HG03521 (cell line): Measurements from ENCODE around the gene CCDC201.

Experiments
- ATAC-seq: cut with Tn5 transposase; IDR thresholded peaks from one replicate; pipeline ENCODE4 v1.9.1; 2021; ENCODE audit warnings: mild to moderate bottlenecking, moderate library complexity; ENCODE audit not compliant: unreplicated experiment

CCDC201 gene

GRCh38 chr7:45873035-45873354 is at the start of gene CCDC201:
Gene CCDC201 (minus strand): TSS chr7:45873082. CDS start chr7:45873007, 75 bp downstream.
- no peak for ATAC-seq

- no peak for ATAC-seq
Measured at GRCh38 chr7:45921699-45922519, 49.0 kb upstream of the CCDC201 start.

GRCh38 chr7:45921381-45921698 is 48.5 kb upstream of the CCDC201 start:
- ATAC-seq = no peak

DNA sequence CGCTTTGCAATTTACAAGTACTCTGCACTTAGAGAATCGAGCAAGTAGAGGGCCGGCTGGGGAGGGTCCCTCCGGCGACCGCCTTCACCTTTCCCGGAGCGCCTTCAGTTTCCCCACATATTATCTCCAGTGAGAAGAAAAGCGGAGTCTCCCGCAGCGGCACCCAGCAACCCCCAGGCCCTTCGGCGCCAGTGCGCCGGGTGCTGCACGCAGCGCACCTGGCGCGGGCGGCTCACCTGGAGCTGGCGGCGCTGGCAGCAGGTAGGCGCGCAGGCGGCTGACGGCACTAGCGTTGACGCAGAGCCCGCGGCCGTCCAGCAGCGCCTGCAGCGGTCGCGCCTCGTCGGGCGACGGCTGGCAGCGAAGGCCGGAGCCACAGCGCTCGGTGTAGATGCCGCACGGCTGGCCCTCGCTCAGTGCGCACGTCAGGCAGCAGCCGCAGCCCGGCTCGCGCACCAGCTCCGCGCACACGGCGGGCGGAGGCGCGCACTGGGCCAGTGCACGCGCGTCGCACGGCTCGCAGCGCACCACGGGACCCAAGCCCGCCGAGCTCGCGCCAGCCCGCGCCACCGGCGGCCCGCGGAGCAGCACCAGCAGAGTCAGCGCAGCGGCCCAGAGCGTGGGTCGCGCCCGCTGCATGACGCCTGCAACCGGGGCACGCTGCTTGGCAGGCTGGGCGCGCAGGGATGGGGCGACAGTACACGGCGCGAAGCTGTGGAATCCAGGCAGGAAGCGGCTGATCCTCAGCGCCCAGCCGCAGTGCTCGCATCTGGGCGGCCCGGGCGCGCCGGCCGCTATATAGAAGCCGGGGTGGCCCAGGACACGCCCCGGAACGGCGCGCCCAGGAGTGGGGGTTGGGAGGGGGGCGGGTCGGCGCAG is 47.9 kb upstream of the CCDC201 start, which contains the start of gene IGFBP3:
TSS of gene IGFBP3 (minus strand) at position 771 of the 879 bp plus-strand sequence. CDS start at position 639, 132 bp downstream.
- no peak for ATAC-seq

GRCh38 chr7:45919993-45920459 is 47.1 kb upstream of the CCDC201 start:
- no peak for ATAC-seq

GRCh38 chr7:45919231-45919784 is 46.4 kb upstream of the CCDC201 start:
- ATAC-seq = no peak

GRCh38 chr7:45918556-45918955 is 45.7 kb upstream of the CCDC201 start:
- ATAC-seq = no peak

- ATAC-seq = no peak
Measured at GRCh38 chr7:45917658-45918057, 44.8 kb upstream of the CCDC201 start.

DNA sequence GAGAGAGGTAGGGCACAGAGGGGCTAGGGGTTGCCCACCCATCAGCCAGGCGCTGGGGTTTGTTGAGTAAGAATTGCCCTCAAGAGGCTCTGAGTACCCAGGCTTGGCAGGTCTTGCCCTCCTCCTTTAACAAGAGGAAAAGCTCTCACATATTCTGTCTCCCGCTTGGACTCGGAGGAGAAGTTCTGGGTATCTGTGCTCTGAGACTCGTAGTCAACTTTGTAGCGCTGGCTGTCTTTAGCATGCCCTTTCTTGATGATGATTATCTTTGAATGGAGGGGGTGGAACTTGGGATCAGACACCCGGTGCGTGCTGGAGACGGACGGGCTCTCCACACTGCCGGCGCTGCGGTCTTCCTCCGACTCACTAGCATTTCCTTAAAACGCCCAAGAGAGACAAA is 44.2 kb upstream of the CCDC201 start:
- ATAC-seq = no peak

GRCh38 chr7:45915606-45916005 is 42.7 kb upstream of the CCDC201 start:
- ATAC-seq = no peak

- ATAC-seq = no peak
Measured at GRCh38 chr7:45914911-45915310, 42.0 kb upstream of the CCDC201 start.

GRCh38 chr7:45912972-45913371 is 40.1 kb upstream of the CCDC201 start:
- no peak for ATAC-seq

GRCh38 chr7:45911311-45911710 is 38.4 kb upstream of the CCDC201 start:
- no peak for ATAC-seq

DNA sequence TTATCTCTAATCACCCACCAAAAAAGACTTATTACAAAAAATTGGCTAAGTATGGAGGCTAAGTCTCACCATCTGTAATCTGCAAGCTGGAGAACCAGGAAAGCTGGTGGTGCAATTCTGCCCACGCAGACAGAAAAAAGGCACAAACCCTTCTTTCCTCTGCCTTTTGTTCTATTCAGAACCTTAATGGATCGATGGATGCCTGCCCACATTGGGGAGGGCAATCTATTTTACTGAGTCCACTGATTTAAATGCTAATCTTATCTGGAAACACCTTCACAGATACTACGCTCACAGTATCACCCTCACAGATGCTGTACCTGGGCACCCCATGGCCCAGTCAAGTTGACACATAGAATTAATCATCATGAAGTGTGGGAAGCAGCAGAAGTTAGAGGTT is 38.0 kb upstream of the CCDC201 start:
- ATAC-seq = no peak

GRCh38 chr7:45909561-45909960 is 36.7 kb upstream of the CCDC201 start:
- no peak for ATAC-seq

DNA sequence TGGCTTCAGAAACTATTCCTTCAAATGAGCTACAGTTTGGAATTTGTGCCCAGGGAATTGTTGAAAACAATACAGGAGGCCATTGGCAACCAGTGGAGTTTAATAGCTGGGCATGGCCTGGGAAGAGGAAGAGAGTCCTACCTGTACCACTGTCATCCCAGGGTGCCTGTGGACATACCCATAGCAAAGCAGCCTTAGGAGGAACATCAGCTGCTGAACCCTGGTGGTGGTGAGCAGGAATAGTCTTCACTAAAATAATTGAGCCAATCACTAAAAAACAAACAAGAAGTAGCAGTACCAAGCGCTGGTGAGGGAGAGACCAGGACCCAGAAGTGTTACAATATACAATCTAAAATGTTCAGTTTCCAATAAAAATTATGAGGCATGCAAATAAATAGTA is 29.9 kb upstream of the CCDC201 start:
- no peak for ATAC-seq

DNA sequence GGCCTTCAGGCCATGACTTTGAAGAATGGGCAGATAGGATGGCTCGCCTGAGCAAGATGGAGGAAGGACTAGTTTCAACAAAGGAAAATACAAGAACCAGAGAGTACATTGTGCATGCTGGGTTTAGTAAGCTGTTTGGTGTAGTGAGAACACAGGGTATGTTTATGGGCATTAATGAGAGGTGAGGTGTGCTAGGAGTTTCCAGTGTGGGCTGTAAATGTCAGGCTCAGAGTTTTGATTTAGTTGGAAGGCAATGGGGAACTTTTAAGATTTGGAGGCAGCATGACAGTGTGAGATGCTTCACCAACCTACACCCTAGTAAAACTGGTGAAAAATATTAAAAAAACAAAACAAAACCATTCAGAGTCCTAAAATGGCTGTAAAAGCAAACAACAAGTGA is 28.7 kb upstream of the CCDC201 start:
- no peak for ATAC-seq

GRCh38 chr7:45898222-45898621 is 25.3 kb upstream of the CCDC201 start:
- ATAC-seq = no peak

GRCh38 chr7:45897042-45897690 is 24.3 kb upstream of the CCDC201 start:
- no peak for ATAC-seq

DNA sequence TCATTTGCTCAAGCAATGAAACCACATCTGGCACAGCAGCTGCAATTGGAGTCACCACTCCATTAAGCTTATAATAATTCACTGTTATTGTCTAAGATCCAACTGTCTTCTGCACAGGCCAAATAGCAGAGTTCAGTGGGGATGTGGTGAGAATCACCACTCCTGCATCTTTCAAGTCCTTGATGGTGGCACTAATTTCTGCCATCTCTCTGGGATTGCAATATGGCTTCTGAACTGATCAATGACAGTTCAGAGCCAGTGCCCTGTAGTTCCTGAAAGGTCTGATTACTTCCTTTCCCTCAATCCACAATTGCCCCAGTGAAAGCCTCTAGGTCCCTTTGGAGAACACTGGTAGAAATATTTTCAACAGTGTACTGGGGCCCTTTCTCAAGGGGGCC is 21.8 kb upstream of the CCDC201 start:
- no peak for ATAC-seq

DNA sequence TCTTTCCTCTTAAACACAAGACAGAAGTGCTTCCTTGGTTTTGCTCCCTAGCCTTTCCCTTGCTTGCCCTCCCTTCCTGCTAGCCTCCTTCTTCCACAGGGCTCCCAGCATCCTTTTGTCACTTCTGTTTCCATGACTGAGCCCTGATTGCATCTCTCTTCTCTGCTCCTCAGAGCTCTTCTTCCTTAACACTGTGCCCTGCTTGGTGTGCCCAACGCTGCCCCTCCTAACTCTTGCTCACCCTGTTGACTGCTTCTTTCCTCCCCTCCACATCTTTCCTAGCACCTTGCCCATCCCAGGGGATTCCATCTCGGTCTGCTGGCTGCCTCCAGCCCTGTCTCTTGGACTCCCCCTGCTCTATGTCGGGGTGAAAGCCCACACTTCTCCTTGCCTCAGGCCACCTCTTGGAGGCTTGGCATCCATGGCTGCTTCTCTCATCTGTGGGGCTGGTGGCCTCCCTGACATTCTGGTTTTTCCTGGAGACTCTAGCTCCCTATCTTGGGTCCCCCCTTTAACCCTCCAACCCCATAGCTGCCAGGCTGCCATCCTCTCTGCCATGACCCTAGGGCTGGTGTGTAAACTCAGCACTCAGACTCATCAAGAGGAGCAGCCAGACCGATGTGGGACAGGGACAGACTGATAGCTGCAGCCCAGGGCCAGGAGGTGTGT is 21.2 kb upstream of the CCDC201 start:
- no peak for ATAC-seq
